ENCODE measurements around the gene ZDHHC8.

Gene ZDHHC8

DNA sequence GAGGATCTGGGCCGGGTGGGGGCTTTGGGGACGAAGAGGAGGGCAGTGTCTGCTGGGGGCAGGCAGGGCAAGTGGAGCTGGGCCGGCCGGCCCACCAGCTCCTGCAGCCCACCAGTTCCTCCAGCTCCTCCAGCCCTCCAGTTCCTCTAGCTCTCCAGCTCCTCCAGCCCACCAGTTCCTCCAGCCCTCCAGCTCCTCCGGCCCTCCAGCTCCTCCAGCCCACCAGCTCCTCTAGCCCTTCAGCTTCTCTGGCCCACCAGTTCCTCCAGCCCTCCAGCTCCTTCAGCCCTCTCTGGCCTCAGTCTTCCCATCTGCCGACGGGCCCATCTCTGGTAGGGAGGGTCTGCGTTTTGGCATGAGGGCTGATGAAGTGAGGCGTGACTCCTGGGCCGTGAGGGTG lies 28.4 kb downstream of the ZDHHC8 start:
- TF ChIP-seq SPI1 (IDR thresholded peaks at IDR 0.05; ENCODE audit: borderline replicate concordance, low read depth) (no peak), GABPA (IDR thresholded peaks at IDR 0.05; ENCODE audit: low read depth) (no peak), CTCF (IDR thresholded peaks at IDR 0.05; ENCODE audit: insufficient read depth, low read length) (no peak), POLR2AphosphoS5 (IDR thresholded peaks at IDR 0.05; ENCODE audit: low read depth) (no peak)
- TF ChIP-seq, protein P1, sequence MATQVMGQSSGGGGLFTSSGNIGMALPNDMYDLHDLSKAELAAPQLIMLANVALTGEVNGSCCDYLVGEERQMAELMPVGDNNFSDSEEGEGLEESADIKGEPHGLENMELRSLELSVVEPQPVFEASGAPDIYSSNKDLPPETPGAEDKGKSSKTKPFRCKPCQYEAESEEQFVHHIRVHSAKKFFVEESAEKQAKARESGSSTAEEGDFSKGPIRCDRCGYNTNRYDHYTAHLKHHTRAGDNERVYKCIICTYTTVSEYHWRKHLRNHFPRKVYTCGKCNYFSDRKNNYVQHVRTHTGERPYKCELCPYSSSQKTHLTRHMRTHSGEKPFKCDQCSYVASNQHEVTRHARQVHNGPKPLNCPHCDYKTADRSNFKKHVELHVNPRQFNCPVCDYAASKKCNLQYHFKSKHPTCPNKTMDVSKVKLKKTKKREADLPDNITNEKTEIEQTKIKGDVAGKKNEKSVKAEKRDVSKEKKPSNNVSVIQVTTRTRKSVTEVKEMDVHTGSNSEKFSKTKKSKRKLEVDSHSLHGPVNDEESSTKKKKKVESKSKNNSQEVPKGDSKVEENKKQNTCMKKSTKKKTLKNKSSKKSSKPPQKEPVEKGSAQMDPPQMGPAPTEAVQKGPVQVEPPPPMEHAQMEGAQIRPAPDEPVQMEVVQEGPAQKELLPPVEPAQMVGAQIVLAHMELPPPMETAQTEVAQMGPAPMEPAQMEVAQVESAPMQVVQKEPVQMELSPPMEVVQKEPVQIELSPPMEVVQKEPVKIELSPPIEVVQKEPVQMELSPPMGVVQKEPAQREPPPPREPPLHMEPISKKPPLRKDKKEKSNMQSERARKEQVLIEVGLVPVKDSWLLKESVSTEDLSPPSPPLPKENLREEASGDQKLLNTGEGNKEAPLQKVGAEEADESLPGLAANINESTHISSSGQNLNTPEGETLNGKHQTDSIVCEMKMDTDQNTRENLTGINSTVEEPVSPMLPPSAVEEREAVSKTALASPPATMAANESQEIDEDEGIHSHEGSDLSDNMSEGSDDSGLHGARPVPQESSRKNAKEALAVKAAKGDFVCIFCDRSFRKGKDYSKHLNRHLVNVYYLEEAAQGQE (IDR thresholded peaks at IDR 0.05; ENCODE audit: insufficient replicate concordance, low read depth), result no peak
- DNase-seq (ENCODE audit: low read depth in 1 of 2, low spot score in 1 of 2), result no peak
- peaks cover 6% of the 10 kb centered on the region for H3K27me3 ChIP-seq (ENCODE audit: insufficient read depth, poor library complexity, severe bottlenecking)
- no peak overlapping the region for H3K4me3 ChIP-seq (replicated peaks; ENCODE audit: insufficient read depth, low read length)
- no peak overlapping the region for H3K27ac ChIP-seq (replicated peaks)

DNA sequence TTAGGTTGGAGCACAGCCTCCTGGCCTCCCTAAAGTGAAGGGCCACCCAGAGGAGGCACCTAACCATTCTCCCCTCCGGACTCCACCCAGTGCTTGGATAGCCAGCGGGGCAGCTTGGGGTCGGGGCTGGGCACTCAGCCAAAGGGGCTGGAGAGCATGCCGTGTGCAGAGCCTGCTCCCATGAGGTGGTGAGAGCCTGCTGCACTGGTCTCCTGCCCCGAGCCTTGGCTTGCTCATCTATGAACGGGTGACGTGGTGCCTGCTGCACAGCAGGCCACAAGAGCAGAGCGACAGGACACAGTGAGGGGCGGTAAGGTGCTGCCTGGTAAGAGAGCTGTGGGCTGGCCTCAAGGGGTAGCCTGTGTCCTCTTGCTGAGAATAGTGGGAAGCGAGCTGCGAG lies 33.3 kb downstream of the ZDHHC8 start:
- H3K4me3 ChIP-seq (replicated peaks; ENCODE audit: insufficient read depth, low read length), result no peak overlapping the region
- TF ChIP-seq POLR2AphosphoS5 (IDR thresholded peaks at IDR 0.05; ENCODE audit: low read depth) (no peak), SPI1 (IDR thresholded peaks at IDR 0.05; ENCODE audit: borderline replicate concordance, low read depth) (no peak), CTCF (IDR thresholded peaks at IDR 0.05; ENCODE audit: insufficient read depth, low read length) (no peak), GABPA (IDR thresholded peaks at IDR 0.05; ENCODE audit: low read depth) (no peak)
- TF ChIP-seq, protein P1 (IDR thresholded peaks at IDR 0.05; ENCODE audit: insufficient replicate concordance, low read depth), result no peak
- DNase-seq (ENCODE audit: low read depth in 1 of 2, low spot score in 1 of 2), result no peak
- no peaks in the 10 kb centered on the region for H3K27me3 ChIP-seq (ENCODE audit: insufficient read depth, poor library complexity, severe bottlenecking)
- H3K27ac ChIP-seq (replicated peaks), result no peak overlapping the region

DNA sequence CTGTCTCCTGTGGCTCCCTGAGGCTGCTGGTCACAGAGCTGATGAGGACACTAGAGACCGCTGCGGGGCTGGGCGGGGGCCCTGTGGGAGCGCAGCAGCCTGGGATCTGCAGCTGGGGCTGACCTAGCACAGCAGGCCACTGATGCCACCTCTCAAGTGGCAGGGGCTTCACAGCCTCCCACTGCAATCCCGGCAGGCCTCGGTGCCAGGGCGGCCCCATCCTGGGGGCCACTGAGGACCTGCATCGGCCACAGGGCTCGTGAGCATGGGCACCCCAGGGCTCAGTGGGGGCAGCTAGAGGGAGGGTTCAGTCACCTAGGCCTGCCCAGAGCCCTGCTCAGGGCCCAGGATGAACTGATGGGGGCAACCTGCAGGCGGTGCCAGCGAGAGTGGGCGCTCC lies 33.8 kb downstream of the ZDHHC8 start:
- TF ChIP-seq SPI1 (IDR thresholded peaks at IDR 0.05; ENCODE audit: borderline replicate concordance, low read depth) (no peak), CTCF (IDR thresholded peaks at IDR 0.05; ENCODE audit: insufficient read depth, low read length) (no peak), POLR2AphosphoS5 (IDR thresholded peaks at IDR 0.05; ENCODE audit: low read depth) (no peak), GABPA (IDR thresholded peaks at IDR 0.05; ENCODE audit: low read depth) (no peak)
- TF ChIP-seq, protein P1 (IDR thresholded peaks at IDR 0.05; ENCODE audit: insufficient replicate concordance, low read depth), result no peak
- H3K27me3 ChIP-seq (ENCODE audit: insufficient read depth, poor library complexity, severe bottlenecking), result no peaks in the 10 kb centered on the region
- H3K4me3 ChIP-seq (replicated peaks; ENCODE audit: insufficient read depth, low read length), result no peak overlapping the region
- no peak for DNase-seq (ENCODE audit: low read depth in 1 of 2, low spot score in 1 of 2)
- no peak overlapping the region for H3K27ac ChIP-seq (replicated peaks)

All from HL-60 (cell line).